ENCODE results near the gene TANGO6. TPM values are rescaled to one million over a fixed set of nuclear protein-coding genes. Genes with fewer than 3 reads are reported as not detected.

TANGO6 gene
- total RNA-seq, 1 donor from 2014 or later = 3.7 TPM

GRCh38 chr16:69088684-69089083, 245.4 kb downstream of the TANGO6 start:
- H3K36me3 ChIP-seq = peaks cover 5 to 15% of the 10 kb centered on the region in 2 donors
- no peak for TF ChIP-seq CTCF (IDR thresholded peaks at IDR 0.05)
- H3K9me3 ChIP-seq = no peaks in the 10 kb centered on the region
- intact Hi-C loops (cut with DNase I) = no loop called here
- no peak for DNase-seq (ENCODE audit: low spot score in 2 of 2)
- no peak overlapping the region for H3K4me3 ChIP-seq
- no peaks in the 10 kb centered on the region for H3K4me1 ChIP-seq
- H3K27me3 ChIP-seq = no peaks in the 10 kb centered on the region
- no peak overlapping the region for H3K27ac ChIP-seq

GRCh38 chr16:69089091-69089910, 246.0 kb downstream of the TANGO6 start:
- H3K4me3 ChIP-seq = no peak overlapping the region
- no peak for DNase-seq (ENCODE audit: low spot score in 2 of 2)
- H3K4me1 ChIP-seq = no peaks in the 10 kb centered on the region
- intact Hi-C loops (cut with DNase I) = no loop called here
- peaks cover 5 to 9% of the 10 kb centered on the region in 2 donors for H3K36me3 ChIP-seq
- TF ChIP-seq CTCF (IDR thresholded peaks at IDR 0.05) = no peak
- no peak overlapping the region for H3K27ac ChIP-seq
- H3K27me3 ChIP-seq = no peaks in the 10 kb centered on the region
- H3K9me3 ChIP-seq = no peaks in the 10 kb centered on the region

GRCh38 chr16:69093974-69094373, 250.6 kb downstream of the TANGO6 start:
- no peaks in the 10 kb centered on the region for H3K9me3 ChIP-seq
- no peak overlapping the region for H3K27ac ChIP-seq
- no peaks in the 10 kb centered on the region for H3K27me3 ChIP-seq
- intact Hi-C loops (cut with DNase I) = no loop called here
- no peak for DNase-seq (ENCODE audit: low spot score in 2 of 2)
- no peaks in the 10 kb centered on the region for H3K36me3 ChIP-seq
- H3K4me1 ChIP-seq = no peaks in the 10 kb centered on the region
- H3K4me3 ChIP-seq = no peak overlapping the region
- TF ChIP-seq CTCF (IDR thresholded peaks at IDR 0.05) = no peak

GRCh38 chr16:69094501-69094900, 251.2 kb downstream of the TANGO6 start:
- Histone ChIP-seq H3K36me3 (no peaks in the 10 kb centered on the region), H3K27me3 (no peaks in the 10 kb centered on the region), H3K27ac (no peak overlapping the region), H3K4me1 (no peaks in the 10 kb centered on the region), H3K9me3 (no peaks in the 10 kb centered on the region), H3K4me3 (no peak overlapping the region)
- DNase-seq (ENCODE audit: low spot score in 2 of 2) = no peak
- no peak for TF ChIP-seq CTCF (IDR thresholded peaks at IDR 0.05)
- intact Hi-C loops (cut with DNase I) = no loop called here

- Histone ChIP-seq H3K4me3 (no peak overlapping the region), H3K36me3 (no peaks in the 10 kb centered on the region), H3K9me3 (no peaks in the 10 kb centered on the region), H3K27me3 (no peaks in the 10 kb centered on the region), H3K27ac (no peak overlapping the region), H3K4me1 (no peaks in the 10 kb centered on the region)
- intact Hi-C loops (cut with DNase I) = no loop called here
- TF ChIP-seq CTCF (IDR thresholded peaks at IDR 0.05) = no peak
- DNase-seq (ENCODE audit: low spot score in 2 of 2) = no peak
Measured at GRCh38 chr16:69095193-69095592, 251.9 kb downstream of the TANGO6 start.

Data from ascending aorta (tissue), 2 donors.